Ascending aorta (tissue), 2 donors: ENCODE results near the gene USP17L26. TPM values are rescaled to one million over a fixed set of nuclear protein-coding genes. Genes with fewer than 3 reads are reported as not detected.
"Not testable (repeated sequence)": the region's sequence is repeated elsewhere in the genome, so short reads cannot be mapped to it uniquely, and the experiment has no call there.

ENCODE experiments used
- DNase-seq, 2 donors: peaks; one replicate each; pipeline ENCODE4 v3.0.0-alpha.2; 2019; ENCODE audit warnings: low spot score in 2 of 2
- H3K27ac ChIP-seq, 2 donors: fragments of 200-600 bp; sonication (generic); one replicate each; pipeline ENCODE4 v1.5.1; 2016 to 2017; ENCODE audit warnings: mild to moderate bottlenecking in 1 of 2
- H3K27me3 ChIP-seq: fragments of 200-600 bp; sonication (generic); one replicate; pipeline ENCODE4 v1.5.1; 2017
- H3K36me3 ChIP-seq, 2 donors: fragments of 200-600 bp; sonication (generic); one replicate each; pipeline ENCODE4 v1.5.1; 2016
- H3K4me1 ChIP-seq, 2 donors: fragments of 200-600 bp; sonication (generic); one replicate each; pipeline ENCODE4 v1.5.1; 2016 to 2017; ENCODE audit warnings: mild to moderate bottlenecking in 1 of 2
- H3K4me3 ChIP-seq, 2 donors: fragments of 200-600 bp; sonication (generic); one replicate each; pipeline ENCODE4 v1.5.1; 2016 to 2017; ENCODE audit warnings: mild to moderate bottlenecking in 1 of 2
- H3K9me3 ChIP-seq, 2 donors: fragments of 200-600 bp; sonication (generic); one replicate each; pipeline ENCODE4 v1.5.1; 2016
- intact Hi-C: fragments of 100-400 bp; cut with DNase I; formaldehyde crosslinking; loops from one replicate; pipeline ENCODE4 v1.15.1; 2023
- total RNA-seq: library from RNA; depleted of rRNA; stranded (reverse); fragments of >200 nt; gene quantifications from one replicate; pipeline ENCODE4 v1.1.0, GENCODE V29; 2016

Gene USP17L26, protein sequence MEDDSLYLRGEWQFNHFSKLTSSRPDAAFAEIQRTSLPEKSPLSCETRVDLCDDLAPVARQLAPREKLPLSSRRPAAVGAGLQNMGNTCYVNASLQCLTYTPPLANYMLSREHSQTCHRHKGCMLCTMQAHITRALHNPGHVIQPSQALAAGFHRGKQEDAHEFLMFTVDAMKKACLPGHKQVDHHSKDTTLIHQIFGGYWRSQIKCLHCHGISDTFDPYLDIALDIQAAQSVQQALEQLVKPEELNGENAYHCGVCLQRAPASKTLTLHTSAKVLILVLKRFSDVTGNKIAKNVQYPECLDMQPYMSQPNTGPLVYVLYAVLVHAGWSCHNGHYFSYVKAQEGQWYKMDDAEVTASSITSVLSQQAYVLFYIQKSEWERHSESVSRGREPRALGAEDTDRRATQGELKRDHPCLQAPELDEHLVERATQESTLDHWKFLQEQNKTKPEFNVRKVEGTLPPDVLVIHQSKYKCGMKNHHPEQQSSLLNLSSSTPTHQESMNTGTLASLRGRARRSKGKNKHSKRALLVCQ
- not detected for total RNA-seq

DNA sequence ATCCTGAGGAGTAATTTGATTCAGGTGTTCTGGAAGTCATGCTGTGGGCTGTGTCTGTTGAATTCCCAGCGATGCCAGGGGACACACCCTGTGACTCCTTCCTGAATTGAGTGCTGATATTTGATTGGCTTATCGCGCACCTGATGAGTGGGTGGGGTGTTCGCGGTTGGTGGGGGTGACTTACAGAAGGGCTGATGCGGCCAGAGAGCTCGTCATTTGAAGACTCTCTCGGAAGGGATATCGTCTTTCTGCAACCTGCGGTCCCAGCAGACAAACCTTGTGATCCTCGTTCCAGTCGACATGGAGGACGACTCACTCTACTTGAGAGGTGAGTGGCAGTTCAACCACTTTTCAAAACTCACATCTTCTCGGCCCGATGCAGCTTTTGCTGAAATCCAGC is at the start of gene USP17L26:
USP17L26 (plus strand) TSS at position 301 of the 400 bp plus-strand sequence; CDS start at position 301, 0 bp downstream.
- DNase-seq, H3K4me1 ChIP-seq, H3K27ac ChIP-seq, H3K9me3 ChIP-seq, intact Hi-C loops, H3K27me3 ChIP-seq, H3K4me3 ChIP-seq, H3K36me3 ChIP-seq: not testable (repeated sequence)

DNA sequence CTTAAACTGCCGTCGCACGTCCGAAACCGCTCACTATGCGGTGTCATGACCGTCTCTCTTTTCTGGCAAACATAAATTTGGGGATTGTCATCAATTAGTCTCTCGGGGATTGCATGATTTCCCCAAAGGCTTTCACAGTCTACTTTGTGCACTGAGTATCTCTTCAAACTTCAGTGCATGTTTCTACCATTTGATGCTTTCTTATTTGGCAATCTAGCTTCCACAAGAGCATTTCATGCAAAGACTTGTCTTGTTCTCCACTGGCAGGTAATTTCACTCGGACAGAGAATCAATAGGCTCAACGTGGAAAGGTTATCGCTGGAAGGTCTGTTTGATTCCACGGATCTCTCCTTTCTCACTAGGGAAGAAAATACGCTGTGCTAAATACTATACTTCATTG is 10.3 kb upstream of the USP17L26 start:
- H3K9me3 ChIP-seq, H3K4me3 ChIP-seq, H3K4me1 ChIP-seq, DNase-seq, H3K27ac ChIP-seq, H3K27me3 ChIP-seq, H3K36me3 ChIP-seq, intact Hi-C loops: not testable (repeated sequence)

DNA sequence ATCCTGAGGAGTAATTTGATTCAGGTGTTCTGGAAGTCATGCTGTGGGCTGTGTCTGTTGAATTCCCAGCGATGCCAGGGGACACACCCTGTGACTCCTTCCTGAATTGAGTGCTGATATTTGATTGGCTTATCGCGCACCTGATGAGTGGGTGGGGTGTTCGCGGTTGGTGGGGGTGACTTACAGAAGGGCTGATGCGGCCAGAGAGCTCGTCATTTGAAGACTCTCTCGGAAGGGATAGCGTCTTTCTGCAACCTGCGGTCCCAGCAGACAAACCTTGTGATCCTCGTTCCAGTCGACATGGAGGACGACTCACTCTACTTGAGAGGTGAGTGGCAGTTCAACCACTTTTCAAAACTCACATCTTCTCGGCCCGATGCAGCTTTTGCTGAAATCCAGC is 9.6 kb upstream of the USP17L26 start, which contains the start of gene USP17L24:
USP17L24 (plus strand) TSS at position 301 of the 400 bp plus-strand sequence; CDS start at position 301, 0 bp downstream.
- H3K27me3 ChIP-seq, intact Hi-C loops, H3K4me3 ChIP-seq, DNase-seq, H3K36me3 ChIP-seq, H3K4me1 ChIP-seq, H3K27ac ChIP-seq, H3K9me3 ChIP-seq: not testable (repeated sequence)

DNA sequence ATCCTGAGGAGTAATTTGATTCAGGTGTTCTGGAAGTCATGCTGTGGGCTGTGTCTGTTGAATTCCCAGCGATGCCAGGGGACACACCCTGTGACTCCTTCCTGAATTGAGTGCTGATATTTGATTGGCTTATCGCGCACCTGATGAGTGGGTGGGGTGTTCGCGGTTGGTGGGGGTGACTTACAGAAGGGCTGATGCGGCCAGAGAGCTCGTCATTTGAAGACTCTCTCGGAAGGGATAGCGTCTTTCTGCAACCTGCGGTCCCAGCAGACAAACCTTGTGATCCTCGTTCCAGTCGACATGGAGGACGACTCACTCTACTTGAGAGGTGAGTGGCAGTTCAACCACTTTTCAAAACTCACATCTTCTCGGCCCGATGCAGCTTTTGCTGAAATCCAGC is 4.8 kb upstream of the USP17L26 start, which contains the start of gene USP17L25:
USP17L25 (plus strand) TSS at position 301 of the 400 bp plus-strand sequence; CDS start at position 301, 0 bp downstream.
- H3K9me3 ChIP-seq, H3K27me3 ChIP-seq, DNase-seq, H3K27ac ChIP-seq, H3K4me3 ChIP-seq, H3K36me3 ChIP-seq, H3K4me1 ChIP-seq, intact Hi-C loops: not testable (repeated sequence)

DNA sequence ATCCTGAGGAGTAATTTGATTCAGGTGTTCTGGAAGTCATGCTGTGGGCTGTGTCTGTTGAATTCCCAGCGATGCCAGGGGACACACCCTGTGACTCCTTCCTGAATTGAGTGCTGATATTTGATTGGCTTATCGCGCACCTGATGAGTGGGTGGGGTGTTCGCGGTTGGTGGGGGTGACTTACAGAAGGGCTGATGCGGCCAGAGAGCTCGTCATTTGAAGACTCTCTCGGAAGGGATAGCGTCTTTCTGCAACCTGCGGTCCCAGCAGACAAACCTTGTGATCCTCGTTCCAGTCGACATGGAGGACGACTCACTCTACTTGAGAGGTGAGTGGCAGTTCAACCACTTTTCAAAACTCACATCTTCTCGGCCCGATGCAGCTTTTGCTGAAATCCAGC is 4.6 kb downstream of the USP17L26 start, which contains the start of gene USP17L5:
USP17L5 (plus strand) TSS at position 301 of the 400 bp plus-strand sequence; CDS start at position 301, 0 bp downstream.
- H3K27ac ChIP-seq, intact Hi-C loops, H3K9me3 ChIP-seq, H3K4me3 ChIP-seq, DNase-seq, H3K27me3 ChIP-seq, H3K36me3 ChIP-seq, H3K4me1 ChIP-seq: not testable (repeated sequence)

DNA sequence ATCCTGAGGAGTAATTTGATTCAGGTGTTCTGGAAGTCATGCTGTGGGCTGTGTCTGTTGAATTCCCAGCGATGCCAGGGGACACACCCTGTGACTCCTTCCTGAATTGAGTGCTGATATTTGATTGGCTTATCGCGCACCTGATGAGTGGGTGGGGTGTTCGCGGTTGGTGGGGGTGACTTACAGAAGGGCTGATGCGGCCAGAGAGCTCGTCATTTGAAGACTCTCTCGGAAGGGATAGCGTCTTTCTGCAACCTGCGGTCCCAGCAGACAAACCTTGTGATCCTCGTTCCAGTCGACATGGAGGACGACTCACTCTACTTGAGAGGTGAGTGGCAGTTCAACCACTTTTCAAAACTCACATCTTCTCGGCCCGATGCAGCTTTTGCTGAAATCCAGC is 9.4 kb downstream of the USP17L26 start, which contains the start of gene USP17L27:
USP17L27 (plus strand) TSS at position 301 of the 400 bp plus-strand sequence; CDS start at position 301, 0 bp downstream.
- H3K36me3 ChIP-seq, H3K27ac ChIP-seq, H3K9me3 ChIP-seq, H3K4me3 ChIP-seq, H3K4me1 ChIP-seq, DNase-seq, intact Hi-C loops, H3K27me3 ChIP-seq: not testable (repeated sequence)

DNA sequence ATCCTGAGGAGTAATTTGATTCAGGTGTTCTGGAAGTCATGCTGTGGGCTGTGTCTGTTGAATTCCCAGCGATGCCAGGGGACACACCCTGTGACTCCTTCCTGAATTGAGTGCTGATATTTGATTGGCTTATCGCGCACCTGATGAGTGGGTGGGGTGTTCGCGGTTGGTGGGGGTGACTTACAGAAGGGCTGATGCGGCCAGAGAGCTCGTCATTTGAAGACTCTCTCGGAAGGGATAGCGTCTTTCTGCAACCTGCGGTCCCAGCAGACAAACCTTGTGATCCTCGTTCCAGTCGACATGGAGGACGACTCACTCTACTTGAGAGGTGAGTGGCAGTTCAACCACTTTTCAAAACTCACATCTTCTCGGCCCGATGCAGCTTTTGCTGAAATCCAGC is 14.1 kb downstream of the USP17L26 start, which contains the start of gene USP17L28:
USP17L28 (plus strand) TSS at position 301 of the 400 bp plus-strand sequence; CDS start at position 301, 0 bp downstream.
- DNase-seq, H3K4me1 ChIP-seq: not testable (repeated sequence)

DNA sequence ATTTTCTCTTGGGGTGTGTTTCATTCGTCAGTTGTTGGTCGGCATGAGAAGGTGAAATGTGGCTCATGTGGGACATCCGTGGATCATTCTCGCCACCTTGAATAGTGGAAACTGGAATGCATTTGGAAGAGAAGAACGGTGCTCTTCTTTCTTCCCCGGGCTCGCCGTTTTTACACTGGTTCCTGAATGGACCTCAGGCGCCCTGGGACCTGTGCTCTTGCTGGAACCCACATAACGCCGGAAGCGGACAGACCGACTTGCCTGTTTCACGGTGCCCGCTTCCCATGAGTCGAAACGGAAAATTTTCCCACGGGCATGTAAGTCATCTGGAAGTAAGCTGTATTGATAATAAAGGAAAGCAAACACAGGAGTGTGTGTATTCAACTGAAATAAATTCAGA is 16.4 kb downstream of the USP17L26 start:
- H3K27me3 ChIP-seq, H3K36me3 ChIP-seq, DNase-seq, H3K9me3 ChIP-seq, H3K27ac ChIP-seq, intact Hi-C loops, H3K4me3 ChIP-seq, H3K4me1 ChIP-seq: not testable (repeated sequence)

More for the DNA sequence above, 14.1 kb downstream of the USP17L26 start, which contains the start of gene USP17L28:
- H3K9me3 ChIP-seq, H3K27me3 ChIP-seq, intact Hi-C loops, H3K27ac ChIP-seq, H3K36me3 ChIP-seq, H3K4me3 ChIP-seq: not testable (repeated sequence)

DNA sequence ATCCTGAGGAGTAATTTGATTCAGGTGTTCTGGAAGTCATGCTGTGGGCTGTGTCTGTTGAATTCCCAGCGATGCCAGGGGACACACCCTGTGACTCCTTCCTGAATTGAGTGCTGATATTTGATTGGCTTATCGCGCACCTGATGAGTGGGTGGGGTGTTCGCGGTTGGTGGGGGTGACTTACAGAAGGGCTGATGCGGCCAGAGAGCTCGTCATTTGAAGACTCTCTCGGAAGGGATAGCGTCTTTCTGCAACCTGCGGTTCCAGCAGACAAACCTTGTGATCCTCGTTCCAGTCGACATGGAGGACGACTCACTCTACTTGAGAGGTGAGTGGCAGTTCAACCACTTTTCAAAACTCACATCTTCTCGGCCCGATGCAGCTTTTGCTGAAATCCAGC is 18.9 kb downstream of the USP17L26 start, which contains the start of gene USP17L29:
USP17L29 (plus strand) TSS at position 301 of the 400 bp plus-strand sequence; CDS start at position 301, 0 bp downstream.
- H3K36me3 ChIP-seq, H3K27ac ChIP-seq, DNase-seq, H3K4me1 ChIP-seq, H3K4me3 ChIP-seq, H3K9me3 ChIP-seq, H3K27me3 ChIP-seq, intact Hi-C loops: not testable (repeated sequence)

DNA sequence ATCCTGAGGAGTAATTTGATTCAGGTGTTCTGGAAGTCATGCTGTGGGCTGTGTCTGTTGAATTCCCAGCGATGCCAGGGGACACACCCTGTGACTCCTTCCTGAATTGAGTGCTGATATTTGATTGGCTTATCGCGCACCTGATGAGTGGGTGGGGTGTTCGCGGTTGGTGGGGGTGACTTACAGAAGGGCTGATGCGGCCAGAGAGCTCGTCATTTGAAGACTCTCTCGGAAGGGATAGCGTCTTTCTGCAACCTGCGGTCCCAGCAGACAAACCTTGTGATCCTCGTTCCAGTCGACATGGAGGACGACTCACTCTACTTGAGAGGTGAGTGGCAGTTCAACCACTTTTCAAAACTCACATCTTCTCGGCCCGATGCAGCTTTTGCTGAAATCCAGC is 28.4 kb downstream of the USP17L26 start, which contains the start of gene USP17L30:
USP17L30 (plus strand) TSS at position 301 of the 400 bp plus-strand sequence; CDS start at position 301, 0 bp downstream.
- H3K36me3 ChIP-seq, DNase-seq, H3K9me3 ChIP-seq, H3K4me1 ChIP-seq, H3K27ac ChIP-seq, intact Hi-C loops, H3K27me3 ChIP-seq, H3K4me3 ChIP-seq: not testable (repeated sequence)

DNA sequence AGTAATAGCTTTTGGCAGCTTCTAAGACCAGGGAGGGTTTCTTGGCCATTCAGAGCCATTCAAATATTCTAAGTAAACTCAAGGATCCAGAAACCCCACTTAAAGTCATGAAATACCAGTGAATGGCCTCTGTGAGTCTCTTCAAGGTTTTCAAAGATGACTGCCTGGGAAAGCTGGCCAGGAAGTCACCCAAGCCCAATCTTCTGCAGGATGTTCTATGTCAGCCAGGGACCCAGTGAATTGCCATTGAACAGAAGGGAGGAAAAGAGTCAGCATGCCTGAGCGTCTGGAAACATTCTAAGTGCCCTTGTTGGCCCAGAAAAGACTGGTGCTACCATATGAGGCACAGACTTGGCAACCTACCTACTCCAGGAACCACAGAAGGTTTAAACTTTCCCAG is 45.4 kb downstream of the USP17L26 start:
- H3K4me3 ChIP-seq, H3K36me3 ChIP-seq, H3K9me3 ChIP-seq, DNase-seq, H3K4me1 ChIP-seq, H3K27me3 ChIP-seq, intact Hi-C loops, H3K27ac ChIP-seq: not testable (repeated sequence)
